ENCODE data around the gene SNAPC1.

GRCh38 chr14:61720294-61720661 is 41.9 kb upstream of the SNAPC1 start:
- no peak for TF ChIP-seq CTCF (IDR thresholded peaks at IDR 0.05)
- no peak for TF ChIP-seq POLR2A (IDR thresholded peaks at IDR 0.05)
